Coronary artery (tissue), 2 donors: ENCODE data around the gene AIP.

Source experiments
- DNase-seq: peaks from one replicate; pipeline ENCODE4 v3.0.0-alpha.2; 2017; ENCODE audit warnings: low spot score
- H3K27ac ChIP-seq, 2 donors: fragments of 200-600 bp; sonication (generic); one replicate each; pipeline ENCODE4 v1.5.1; 2016 to 2019
- H3K4me3 ChIP-seq: fragments of 200-600 bp; sonication (generic); 2 replicates; pipeline ENCODE4 v1.5.1; 2016; ENCODE audit warnings: mild to moderate bottlenecking, moderate library complexity
- CTCF ChIP-seq: fragments of 200-600 bp; sonication (generic); IDR thresholded peaks from one replicate; pipeline ENCODE4 v1.5.1; 2019; ENCODE audit warnings: antibody characterized with exemption

The AIP gene

GRCh38 chr11:67482827-67483798, at the start of gene AIP:
TSS of gene AIP (plus strand) at chr11:67483026. CDS start at chr11:67483159, 133 bp downstream.
- peak; percentile 98 for DNase-seq
- Histone ChIP-seq H3K4me3 (peak within 1 kb of the TSS; percentile 78), H3K27ac (peak within 1 kb of the TSS; percentile 76 to 91)
- no peak for TF ChIP-seq CTCF

- Histone ChIP-seq H3K4me3 (no peak overlapping the region), H3K27ac (no peak overlapping the region)
- no peak for TF ChIP-seq CTCF
- no peak for DNase-seq
Observed at GRCh38 chr11:67433536-67434394, 49.1 kb upstream of the AIP start.

- Histone ChIP-seq H3K4me3 (no peak overlapping the region), H3K27ac (no peak overlapping the region)
- no peak for DNase-seq
- no peak for TF ChIP-seq CTCF
Observed at GRCh38 chr11:67434395-67434881, 48.4 kb upstream of the AIP start.

GRCh38 chr11:67435031-67435726, 47.6 kb upstream of the AIP start:
- Histone ChIP-seq H3K4me3 (no peak overlapping the region), H3K27ac (peak overlapping the region in 1 of 2 donors; percentile 58)
- no peak for TF ChIP-seq CTCF

GRCh38 chr11:67435727-67436458, 46.9 kb upstream of the AIP start:
- DNase-seq, result no peak
- Histone ChIP-seq H3K4me3 (no peak overlapping the region), H3K27ac (peak overlapping the region; percentile 25 to 58)
- TF ChIP-seq CTCF, result no peak

More at GRCh38 chr11:67435031-67435726, 47.6 kb upstream of the AIP start:
- no peak for DNase-seq
